ENCODE results near the gene MRPL49.

- no peak for TF ChIP-seq CTCF (IDR thresholded peaks at IDR 0.05)
- TF ChIP-seq MAX (IDR thresholded peaks at IDR 0.05) = peak; percentile 77
- TF ChIP-seq SMC3 (IDR thresholded peaks at IDR 0.05) = no peak
- peak; percentile 32 for TF ChIP-seq POLR2A (IDR thresholded peaks at IDR 0.05; ENCODE audit: low read length)
- no peak for TF ChIP-seq EP300 (IDR thresholded peaks at IDR 0.05)
- TF ChIP-seq HOXA7 (CRISPR knock-in tag; IDR thresholded peaks at IDR 0.05) = no peak
- no peak for TF ChIP-seq BHLHE40 (IDR thresholded peaks at IDR 0.05; ENCODE audit: low read depth, low read length)
- TF ChIP-seq REST (IDR thresholded peaks at IDR 0.05) = no peak; the same call in 1 of the 2 replicates
- no peak for TF ChIP-seq NPAS2 (CRISPR knock-in tag; IDR thresholded peaks at IDR 0.05; ENCODE audit: borderline replicate concordance)
- no peak for TF ChIP-seq HMGXB4 (CRISPR knock-in tag; IDR thresholded peaks at IDR 0.05; ENCODE audit: borderline replicate concordance)
- no peak for TF ChIP-seq ATOH8 (CRISPR knock-in tag; IDR thresholded peaks at IDR 0.05; ENCODE audit: low read depth)
- no peak for TF ChIP-seq MAZ (IDR thresholded peaks at IDR 0.05; ENCODE audit: borderline replicate concordance, low read depth, low read length)
Observed at GRCh38 chr11:65116370-65117205, 5.5 kb upstream of the MRPL49 start.
